CD14-positive monocyte (primary cell): ENCODE measurements around the gene GRHL1. TPM values are rescaled to one million over a fixed set of nuclear protein-coding genes. Genes with fewer than 3 reads are reported as not detected.

Experiments
- DNase-seq, 3 donors: peaks; one replicate each; pipeline ENCODE4 v3.0.0-alpha.2; 2011 to 2022
- H2AFZ ChIP-seq: 2 replicates; pipeline ENCODE4 v1.6.0; 2012; ENCODE audit warnings: mild to moderate bottlenecking, low read depth, low read length, inconsistent platforms; ENCODE audit not compliant: insufficient read depth, poor library complexity, severe bottlenecking
- H3K27ac ChIP-seq, 2 donors: 1 replicate in 1 of 2; 2 replicates in 1 of 2; pipeline ENCODE4 v1.5.1; 2012 to 2013; ENCODE audit warnings: low read length in 2 of 2, control low read depth in 1 of 2, inconsistent platforms in 1 of 2, low read depth in 1 of 2, mild to moderate bottlenecking in 1 of 2
- H3K27me3 ChIP-seq, 2 donors: one replicate each; pipeline versions ENCODE4 v1.6.0 to v1.6.1; 2011 to 2013; ENCODE audit warnings: low read length in 2 of 2; ENCODE audit not compliant: control insufficient read depth in 2 of 2, insufficient read depth in 2 of 2
- H3K36me3 ChIP-seq, 2 donors: replicated peaks in 1 of 2; 1 replicate in 1 of 2; 2 replicates in 1 of 2; pipeline versions ENCODE4 v1.5.1 to v1.6.1; 2012 to 2013; ENCODE audit warnings: low read length in 2 of 2, control low read depth in 1 of 2, inconsistent platforms in 1 of 2, mild to moderate bottlenecking in 1 of 2; ENCODE audit not compliant: insufficient read depth in 2 of 2, control insufficient read depth in 1 of 2
- H3K4me1 ChIP-seq, 2 donors: 1 replicate in 1 of 2; 2 replicates in 1 of 2; pipeline versions ENCODE4 v1.5.1 to v1.6.1; 2012 to 2013; ENCODE audit warnings: low read length in 2 of 2, control low read depth in 1 of 2, inconsistent platforms in 1 of 2, mild to moderate bottlenecking in 1 of 2, moderate library complexity in 1 of 2; ENCODE audit not compliant: insufficient read depth in 2 of 2, control insufficient read depth in 1 of 2
- H3K4me2 ChIP-seq: replicated peaks from 2 replicates; pipeline ENCODE3; 2012; ENCODE audit warnings: low read length, moderate library complexity, mild to moderate bottlenecking; ENCODE audit not compliant: poor library complexity, severe bottlenecking; ENCODE audit errors: extremely low read depth
- H3K4me3 ChIP-seq, 3 experiments: fragments of 200-600 bp in 1 of 3; sonication (generic) in 1 of 3; replicated peaks in 1 of 3; 1 replicate in 2 of 3; 2 replicates in 1 of 3; pipeline ENCODE4 v1.5.1; 2011 to 2013; ENCODE audit warnings: low read length in 3 of 3, mild to moderate bottlenecking in 3 of 3, control low read depth in 2 of 3, low read depth in 2 of 3, inconsistent platforms in 1 of 3, moderate library complexity in 1 of 3
- H3K79me2 ChIP-seq: 2 replicates; pipeline ENCODE4 v1.6.0; 2012; ENCODE audit warnings: mild to moderate bottlenecking, control low read depth, inconsistent platforms, low read length, moderate library complexity; ENCODE audit not compliant: insufficient read depth
- H3K9ac ChIP-seq: 2 replicates; pipeline ENCODE4 v1.6.0; 2017; ENCODE audit warnings: low read length, mild to moderate bottlenecking; ENCODE audit not compliant: insufficient read depth, poor library complexity, severe bottlenecking
- H3K9me3 ChIP-seq, 2 donors: replicated peaks in 1 of 2; 1 replicate in 1 of 2; 2 replicates in 1 of 2; pipeline versions ENCODE4 v1.5.1 to v1.6.1; 2012 to 2013; ENCODE audit warnings: low read length in 2 of 2, control low read depth in 1 of 2; ENCODE audit not compliant: control insufficient read depth in 1 of 2, insufficient read depth in 1 of 2
- H4K20me1 ChIP-seq: 2 replicates; pipeline ENCODE4 v1.6.0; 2012; ENCODE audit warnings: mild to moderate bottlenecking, low read length, control low read depth, moderate library complexity; ENCODE audit not compliant: insufficient read depth
- H3K27ac Mint-ChIP-seq, 7 donors: one replicate each; pipeline ENCODE4 v1.8.0; 2020; ENCODE audit warnings: mild to moderate bottlenecking in 7 of 7, mixed read lengths in 7 of 7, moderate library complexity in 6 of 7, inconsistent platforms in 2 of 7
- H3K27me3 Mint-ChIP-seq, 3 donors: one replicate each; pipeline ENCODE4 v1.8.0; 2021 to 2022; ENCODE audit warnings: low read depth in 3 of 3, mild to moderate bottlenecking in 3 of 3, mixed read lengths in 3 of 3, moderate library complexity in 3 of 3, inconsistent platforms in 1 of 3
- H3K36me3 Mint-ChIP-seq, 2 donors: one replicate each; pipeline ENCODE4 v1.8.0; 2020; ENCODE audit warnings: mixed read lengths in 2 of 2, inconsistent platforms in 1 of 2, mild to moderate bottlenecking in 1 of 2
- H3K4me1 Mint-ChIP-seq: one replicate; pipeline ENCODE4 v1.8.0; 2020; ENCODE audit warnings: mild to moderate bottlenecking, mixed read lengths
- H3K4me3 Mint-ChIP-seq, 2 donors: one replicate each; pipeline ENCODE4 v1.8.0; 2020; ENCODE audit warnings: mild to moderate bottlenecking in 2 of 2, mixed read lengths in 2 of 2, moderate library complexity in 1 of 2
- H3K9me3 Mint-ChIP-seq, 7 donors: one replicate each; pipeline ENCODE4 v1.8.0; 2020 to 2022; ENCODE audit warnings: mixed read lengths in 7 of 7, mild to moderate bottlenecking in 6 of 7, moderate library complexity in 6 of 7, inconsistent platforms in 2 of 7
- CTCF ChIP-seq: fragments of 200-600 bp; IDR thresholded peaks from one replicate; pipeline ENCODE4 v1.8.0; 2022; ENCODE audit warnings: antibody characterized with exemption, mild to moderate bottlenecking
- WGBS: methylation state at CpG from one replicate; pipeline ENCODE4 v1.1.5; 2013; ENCODE audit warnings: missing lambda C conversion rate; ENCODE audit not compliant: insufficient coverage; 5-methylcytosine and 5-hydroxymethylcytosine counted together
- intact Hi-C, 2 donors: fragments of 100-400 bp; cut with micrococcal nuclease; formaldehyde crosslinking; loops; one replicate each; pipeline versions ENCODE4 v1.15.0 to v1.15.1; 2023
- polyA plus RNA-seq, 3 donors: library from polyadenylated mRNA; depleted of rRNA in 1 of 3; unstranded in 2 of 3; stranded (reverse) in 1 of 3; fragments of 300-500 nt in 2 of 3; fragments of >200 nt in 1 of 3; fragmentation: Illumina TruSeq in 2 of 3; gene quantifications; 1 replicate in 2 of 3; 2 replicates in 1 of 3; pipeline ENCODE4 v1.2.3, GENCODE V29; 2012 to 2021

The GRHL1 gene
- polyA plus RNA-seq, 3 donors, result 0.08 TPM; not detected in 2

GRCh38 chr2:10031886-10032745, 80.6 kb downstream of the GRHL1 start:
- no peaks in the 10 kb centered on the region for H4K20me1 ChIP-seq
- intact Hi-C loops, result no loop called here
- TF ChIP-seq CTCF, result no peak
- H3K4me2 ChIP-seq, result no peak overlapping the region
- H2AFZ ChIP-seq, result no peak overlapping the region
- no peak for DNase-seq
- Mint-ChIP-seq H3K4me1 (peaks cover 88% of the 10 kb centered on the region), H3K9me3 (peaks cover 0 to 7% (median 0%) of the 10 kb centered on the region in 7 donors), H3K36me3 (peaks cover 8 to 19% of the 10 kb centered on the region in 2 donors), H3K27ac (peak overlapping the region in 3 of 7 donors; percentile 46 to 71 (median 55)), H3K4me3 (no peak overlapping the region), H3K27me3 (peaks cover 0 to 3% (median 2%) of the 10 kb centered on the region in 3 donors)
- WGBS, result 98% methylated on average over 14 of the region's 20 CpGs
- no peaks in the 10 kb centered on the region for H3K36me3 ChIP-seq
- H3K79me2 ChIP-seq, result peaks cover 15% of the 10 kb centered on the region
- no peak overlapping the region for H3K4me3 ChIP-seq
- H3K27ac ChIP-seq, result no peak overlapping the region
- H3K9ac ChIP-seq, result no peak overlapping the region
- H3K9me3 ChIP-seq, result no peaks in the 10 kb centered on the region
- H3K4me1 ChIP-seq, result peaks cover 94 to 99% of the 10 kb centered on the region in 2 donors
- no peaks in the 10 kb centered on the region for H3K27me3 ChIP-seq

GRCh38 chr2:10032746-10033105, 81.2 kb downstream of the GRHL1 start:
- 98% methylated on average over 7 of the region's 7 CpGs for WGBS
- TF ChIP-seq CTCF, result no peak
- Histone ChIP-seq H3K36me3 (no peaks in the 10 kb centered on the region), H3K27ac (no peak overlapping the region), H3K9me3 (no peaks in the 10 kb centered on the region), H3K4me3 (no peak overlapping the region), H3K9ac (no peak overlapping the region), H3K4me2 (no peak overlapping the region), H3K79me2 (peaks cover 15% of the 10 kb centered on the region), H2AFZ (no peak overlapping the region), H3K27me3 (no peaks in the 10 kb centered on the region), H3K4me1 (peaks cover 99 to 100% of the 10 kb centered on the region in 2 donors), H4K20me1 (no peaks in the 10 kb centered on the region)
- Mint-ChIP-seq H3K27me3 (peaks cover 0 to 3% (median 2%) of the 10 kb centered on the region in 3 donors), H3K36me3 (peaks cover 11 to 19% of the 10 kb centered on the region in 2 donors), H3K9me3 (peaks cover 0 to 7% (median 0%) of the 10 kb centered on the region in 7 donors), H3K27ac (peak overlapping the region in 2 of 7 donors; percentile 46 to 71), H3K4me1 (peaks cover 93% of the 10 kb centered on the region), H3K4me3 (no peak overlapping the region)
- intact Hi-C loops, result no loop called here
- DNase-seq, result no peak
